K562 (cell line): ENCODE measurements around the gene PTPN1. TPM values are rescaled to one million over a fixed set of nuclear protein-coding genes. Genes with fewer than 3 reads are reported as not detected.

Experiments used
- ATAC-seq: fragments of 200-7000 bp; cut with Tn5 transposase; 3 replicates; pipeline ENCODE4 v1.9.1; 2020; ENCODE audit warnings: moderate library complexity
- BruUV-seq: library from RNA; stranded (reverse); fragments of 400-500 nt; replicated peaks from 2 replicates; lab custom pipeline; 2021; lab: Mats Ljungman, UMichigan
- CTCF ChIA-PET: fragments of 300-600 bp; formaldehyde crosslinking; extraction: SDS; loops from one replicate; lab custom pipeline; 2021; ENCODE audit warnings: low intra/inter-chr PET ratio; lab: Yijun Ruan, JAX
- POLR2A ChIA-PET: fragments of 300-600, 350-650 bp; sonication (Branson Sonifier 250); formaldehyde crosslinking; extraction: SDS; loops from one replicate; lab custom pipeline; 2021; ENCODE audit warnings: antibody characterized with exemption, inconsistent platforms; lab: Yijun Ruan, JAX
- DNase-seq, 4 experiments: peaks; one replicate each; pipeline versions ENCODE4 v3.0.0 to v3.0.0-alpha.2; 2011 to 2018; ENCODE audit warnings: low spot score in 3 of 4, mixed read lengths in 3 of 4; ENCODE audit errors: extremely low read depth in 1 of 4
- FAIRE-seq: peaks from 2 replicates; lab custom pipeline; 2011; peaks lifted over from hg19 to GRCh38; lab: Jason Lieb, UNC
- H2AFZ ChIP-seq: 2 replicates; pipeline ENCODE4 v1.6.0; 2011; ENCODE audit warnings: low read depth, low read length, control low read depth, inconsistent platforms
- H3K27ac ChIP-seq: fragments of 200-600 bp; 3 replicates; pipeline ENCODE4 v1.8.0; 2011; ENCODE audit warnings: low read depth, mild to moderate bottlenecking, control low read depth, inconsistent platforms, low read length, moderate library complexity, mixed read lengths; ENCODE audit errors: extremely low read depth
- H3K27me3 ChIP-seq, 2 experiments: fragments of 300-600 bp in 1 of 2; 2 replicates in 1 of 2; 3 replicates in 1 of 2; pipeline versions ENCODE4 v1.6.0 to v1.8.0; 2011; ENCODE audit warnings: inconsistent platforms in 2 of 2, low read length in 2 of 2, mild to moderate bottlenecking in 1 of 2, mixed read lengths in 1 of 2, moderate library complexity in 1 of 2; ENCODE audit not compliant: control insufficient read depth in 2 of 2, insufficient read depth in 2 of 2
- H3K36me3 ChIP-seq: fragments of 300-600 bp; 3 replicates; pipeline ENCODE4 v1.8.0; 2011; ENCODE audit warnings: mild to moderate bottlenecking, low read length, inconsistent platforms; ENCODE audit not compliant: control insufficient read depth, insufficient read depth
- H3K4me1 ChIP-seq, 2 experiments: fragments of 200-600 bp in 1 of 2; replicated peaks in 1 of 2; 2 replicates in 1 of 2; 3 replicates in 1 of 2; pipeline versions ENCODE4 v1.5.1 to v1.8.0; 2011; ENCODE audit warnings: inconsistent platforms in 2 of 2, low read length in 2 of 2, mild to moderate bottlenecking in 1 of 2, mixed read lengths in 1 of 2, moderate library complexity in 1 of 2; ENCODE audit not compliant: control insufficient read depth in 2 of 2, insufficient read depth in 2 of 2
- H3K4me2 ChIP-seq: 2 replicates; pipeline ENCODE4 v1.6.1; 2011; ENCODE audit warnings: low read length, control low read depth, inconsistent platforms, mixed read lengths; ENCODE audit not compliant: insufficient read depth
- H3K4me3 ChIP-seq: fragments of 200-600 bp; sonication (generic), shearing (Covaris generic); 2 replicates; pipeline ENCODE4 v1.5.1; 2016; ENCODE audit warnings: control low read depth, inconsistent platforms
- H3K79me2 ChIP-seq: fragments of 200-600 bp; 3 replicates; pipeline ENCODE4 v1.8.0; 2011; ENCODE audit warnings: low read length, inconsistent platforms; ENCODE audit not compliant: control insufficient read depth, insufficient read depth
- H3K9ac ChIP-seq, 2 experiments: 2 replicates each; pipeline versions ENCODE4 v1.6.0 to v1.6.1; 2011; ENCODE audit warnings: low read depth in 2 of 2, low read length in 2 of 2, control low read depth in 1 of 2, inconsistent platforms in 1 of 2, mild to moderate bottlenecking in 1 of 2, mixed read lengths in 1 of 2; ENCODE audit not compliant: insufficient read depth in 1 of 2
- H3K9me1 ChIP-seq: one replicate; pipeline ENCODE4 v1.6.0; 2011; ENCODE audit warnings: inconsistent platforms, mild to moderate bottlenecking, low read length, moderate library complexity; ENCODE audit not compliant: control insufficient read depth, insufficient read depth
- H3K9me3 ChIP-seq: replicated peaks from 2 replicates; pipeline ENCODE4 v1.5.1; 2011; ENCODE audit warnings: low read depth, low read length, inconsistent platforms; ENCODE audit not compliant: control insufficient read depth, insufficient read depth
- H4K20me1 ChIP-seq: replicated peaks from 2 replicates; pipeline ENCODE4 v1.6.1; 2011; ENCODE audit warnings: low read length, inconsistent platforms, mixed read lengths; ENCODE audit not compliant: control insufficient read depth, insufficient read depth
- CBX1 ChIP-seq: sonication (generic); IDR thresholded peaks from 2 replicates; pipeline ENCODE4 v1.6.1; 2016; ENCODE audit warnings: antibody characterized with exemption, low read depth, mild to moderate bottlenecking
- CTBP1 ChIP-seq: fragments of 450-650 bp; IDR thresholded peaks from 2 replicates; pipeline ENCODE4 v1.6.1; 2016; ENCODE audit warnings: borderline replicate concordance
- FUS ChIP-seq: fragments of 200-400 bp; formaldehyde crosslinking; optimal IDR thresholded peaks from 2 replicates; pipeline ENCODE3; 2017; ENCODE audit warnings: low read depth, low read length
- MXD1 ChIP-seq: fragments of 250-450 bp; sonication (Bioruptor Pico); IDR thresholded peaks from 2 replicates; pipeline ENCODE4 v1.8.0; 2021; ENCODE audit warnings: borderline replicate concordance, mild to moderate bottlenecking, moderate library complexity; ENCODE audit not compliant: poor library complexity, severe bottlenecking
- NCOA2 ChIP-seq, 2 experiments: fragments of 450-650 bp; IDR thresholded peaks; 2 replicates each; pipeline ENCODE4 v1.6.1; 2018; ENCODE audit warnings: mild to moderate bottlenecking in 2 of 2, moderate library complexity in 1 of 2; ENCODE audit not compliant: partially characterized antibody in 2 of 2
- SLC30A9 ChIP-seq: fragments of 250-450 bp; sonication (Bioruptor Pico); IDR thresholded peaks from 2 replicates; pipeline ENCODE4 v1.8.0; 2022; ENCODE audit warnings: mild to moderate bottlenecking, moderate library complexity
- SMARCE1 ChIP-seq: fragments of 450-650 bp; IDR thresholded peaks from 2 replicates; pipeline ENCODE4 v1.7.1; 2016; ENCODE audit warnings: mild to moderate bottlenecking
- STAG1 ChIP-seq: sonication (generic); formaldehyde crosslinking; IDR thresholded peaks from 2 replicates; pipeline ENCODE4 v1.5.0; 2020; ENCODE audit warnings: missing genetic modification reagents, borderline replicate concordance
- THRB ChIP-seq: fragments of 450-650 bp; formaldehyde crosslinking; conservative IDR thresholded peaks from 2 replicates; pipeline ENCODE4 v1.4.0; 2022; ENCODE audit warnings: mild to moderate bottlenecking, missing genetic modification characterization
- ZBTB7A ChIP-seq: IDR thresholded peaks from 2 replicates; pipeline ENCODE4 v1.6.1; 2011; ENCODE audit warnings: low read depth, mild to moderate bottlenecking, low read length, moderate library complexity, borderline replicate concordance; ENCODE audit not compliant: control insufficient read depth
- ZNF655 ChIP-seq: fragments of 250-450 bp; sonication (Bioruptor Pico); IDR thresholded peaks from 2 replicates; pipeline ENCODE4 v1.5.0; 2021
- WGBS: fragments of 100-300 bp; shearing (Covaris generic); methylation state at CpG from one replicate; pipeline ENCODE4 v1.1.6; 2016; ENCODE audit warnings: low coverage, mixed read lengths; ENCODE audit not compliant: insufficient coverage; ENCODE audit errors: missing lambda C conversion rate; 5-methylcytosine and 5-hydroxymethylcytosine counted together
- in situ Hi-C: fragments of 300-500 bp; cut with MboI; formaldehyde crosslinking; loops from 4 replicates; pipeline ENCODE4 v1.15.0; 2018; ENCODE audit warnings: inconsistent platforms, mixed read lengths
- intact Hi-C: fragments of 100-400 bp; cut with micrococcal nuclease; formaldehyde crosslinking; loops from 2 replicates; pipeline ENCODE4 v1.14.2; 2022
- polyA plus RNA-seq, 8 experiments: library from polyadenylated mRNA; depleted of rRNA in 4 of 8; stranded (reverse) in 5 of 8; unstranded in 3 of 8; fragments of >200 nt; fragmentation: Nextera tagmentation in 2 of 8; fragmentation: Illumina TruSeq in 1 of 8; extraction: Ambion mirVana in 2 of 8; extraction: Trizol in 1 of 8; gene quantifications; 2 replicates each; pipeline versions ENCODE4 v1.2.1 to v1.2.3, GENCODE V29; 2011 to 2014; ENCODE audit warnings: inconsistent platforms in 1 of 8, missing spikeins in 1 of 8
- total RNA-seq, 7 experiments: library from RNA; depleted of rRNA in 6 of 7; stranded (reverse); fragments of >200 nt in 6 of 7; fragmentation: Illumina TruSeq in 2 of 7; extraction: Trizol in 2 of 7; gene quantifications; 2 replicates each; pipeline versions ENCODE4 v1.2.1 to v1.2.3, GENCODE V29; 2011 to 2021; ENCODE audit warnings: low replicate concordance in 1 of 7

Gene PTPN1
- total and polyA plus RNA-seq, 9 of the 15 experiments (the other 6 are each of a cell fraction or from before 2014, with no cell fraction given), result 11.0 to 85.3 (median 54.0) TPM

- Histone ChIP-seq H4K20me1 (no peaks in the 10 kb centered on the region), H3K9ac (no peak overlapping the region), H2AFZ (no peak overlapping the region), H3K79me2 (peaks cover 25% of the 10 kb centered on the region), H3K9me3 (no peaks in the 10 kb centered on the region), H3K4me2 (no peak overlapping the region), H3K4me1 (peaks cover 4 to 10% of the 10 kb centered on the region in 2 experiments; a peak in 2 of 5 replicates), H3K27ac (no peak overlapping the region), H3K4me3 (no peak overlapping the region), H3K27me3 (no peaks in the 10 kb centered on the region), H3K36me3 (peaks cover 93% of the 10 kb centered on the region), H3K9me1 (no peaks in the 10 kb centered on the region)
- peak; percentile 44 to 51 (median 47) for DNase-seq
- ATAC-seq, result peak; percentile 81
- ChIA-PET CTCF (interaction anchor here (0.8 to 1.2 kb wide), 3 partner anchors 10 to 390 kb away, joined by 3 to 4 read pairs (median 3); no protein-coding TSS in a partner anchor), POLR2A (interaction anchor here (1.1 to 1.5 kb wide), 2 partner anchors 8 to 96 kb away, joined by 3 to 6 read pairs; no protein-coding TSS in a partner anchor)
- no TSS peak for BruUV-seq
- no peak for FAIRE-seq
- 87% methylated on average over 12 of the region's 12 CpGs for WGBS
- in situ Hi-C loops, result loop anchor here (5.0 to 10.0 kb wide), 2 partner anchors 389 to 601 kb away; no protein-coding TSS in a partner anchor
- intact Hi-C loops, result no loop called here
- TF ChIP-seq MXD1 (CRISPR knock-in tag) (no peak), CBX1 (no peak), NCOA2 (IDR thresholded peaks at IDR 0.05; ENCODE audit: partially characterized antibody in 2 of 2) (no peak), STAG1 (peak; percentile 50; the same call in 1 of the 2 replicates), SLC30A9 (no peak), SMARCE1 (no peak), ZBTB7A (no peak), FUS (no peak), CTBP1 (0 out of 2 replicates have a peak, but pooled peaks have one; percentile 16), ZNF655 (CRISPR knock-in tag) (no peak), THRB (CRISPR knock-in tag) (no peak)
Measured at GRCh38 chr20:50575865-50576720, 65.9 kb downstream of the PTPN1 start.
